Loucy (cell line): ENCODE results near the gene SPATC1L.

Source experiments
- EZH2phosphoT487 ChIP-seq: fragments of 200-600 bp; IDR thresholded peaks from 2 replicates; pipeline ENCODE4 v1.6.1; 2018; ENCODE audit warnings: antibody characterized with exemption, mild to moderate bottlenecking, moderate library complexity, borderline replicate concordance
- TF ChIP-seq, protein P1 (sequence below): fragments of 200-600 bp; sonication (generic); conservative IDR thresholded peaks from 2 replicates; pipeline ENCODE4 v1.5.1; 2014; ENCODE audit warnings: mild to moderate bottlenecking, antibody characterized with exemption, low read length

DNA sequence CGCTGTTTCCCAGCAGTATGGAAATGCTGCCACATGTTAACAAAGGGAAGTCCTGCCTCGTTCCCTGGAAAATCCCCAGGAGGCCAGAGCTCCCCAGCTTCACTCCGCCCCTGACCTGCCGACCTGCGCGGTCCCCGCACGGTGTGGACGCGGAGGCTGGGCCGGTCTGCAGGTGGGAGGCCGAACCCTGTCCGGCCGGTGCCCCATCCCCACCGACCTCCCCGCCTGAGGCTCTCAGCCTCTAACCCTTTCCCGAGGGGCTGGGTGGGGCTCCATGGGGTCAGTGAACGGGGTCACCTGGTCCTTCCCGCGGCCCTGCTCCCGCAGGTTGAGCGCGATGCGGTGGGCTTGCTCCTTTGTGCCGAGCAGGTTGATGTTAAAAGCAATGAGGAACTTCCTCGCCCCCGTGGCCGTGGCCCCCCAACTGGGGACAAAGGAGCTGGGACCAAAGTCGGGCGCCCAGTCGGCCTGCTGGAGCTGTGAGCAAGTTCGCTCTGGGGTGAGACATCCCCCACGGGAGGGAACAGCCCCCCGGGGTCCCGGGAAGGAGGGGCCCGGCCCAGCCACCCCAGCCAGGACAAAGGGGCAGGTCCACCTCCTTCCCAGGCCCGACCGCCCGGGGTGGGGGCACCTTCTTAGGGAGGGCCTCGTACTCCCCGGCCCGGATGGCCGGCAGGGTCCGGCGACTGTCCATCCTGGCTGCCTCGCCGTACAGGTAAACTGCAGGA is 32.8 kb downstream of the SPATC1L start:
- TF ChIP-seq, protein P1, sequence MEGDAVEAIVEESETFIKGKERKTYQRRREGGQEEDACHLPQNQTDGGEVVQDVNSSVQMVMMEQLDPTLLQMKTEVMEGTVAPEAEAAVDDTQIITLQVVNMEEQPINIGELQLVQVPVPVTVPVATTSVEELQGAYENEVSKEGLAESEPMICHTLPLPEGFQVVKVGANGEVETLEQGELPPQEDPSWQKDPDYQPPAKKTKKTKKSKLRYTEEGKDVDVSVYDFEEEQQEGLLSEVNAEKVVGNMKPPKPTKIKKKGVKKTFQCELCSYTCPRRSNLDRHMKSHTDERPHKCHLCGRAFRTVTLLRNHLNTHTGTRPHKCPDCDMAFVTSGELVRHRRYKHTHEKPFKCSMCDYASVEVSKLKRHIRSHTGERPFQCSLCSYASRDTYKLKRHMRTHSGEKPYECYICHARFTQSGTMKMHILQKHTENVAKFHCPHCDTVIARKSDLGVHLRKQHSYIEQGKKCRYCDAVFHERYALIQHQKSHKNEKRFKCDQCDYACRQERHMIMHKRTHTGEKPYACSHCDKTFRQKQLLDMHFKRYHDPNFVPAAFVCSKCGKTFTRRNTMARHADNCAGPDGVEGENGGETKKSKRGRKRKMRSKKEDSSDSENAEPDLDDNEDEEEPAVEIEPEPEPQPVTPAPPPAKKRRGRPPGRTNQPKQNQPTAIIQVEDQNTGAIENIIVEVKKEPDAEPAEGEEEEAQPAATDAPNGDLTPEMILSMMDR, result no peak
- TF ChIP-seq EZH2phosphoT487, result no peak
